GM12878 (cell line): ENCODE data around the gene GALNT16. TPM values are rescaled to one million over a fixed set of nuclear protein-coding genes. Genes with fewer than 3 reads are reported as not detected.

Source experiments
- ATAC-seq: fragments of 200-7000 bp; cut with Tn5 transposase; 3 replicates; pipeline ENCODE4 v1.9.1; 2020; ENCODE audit warnings: mild to moderate bottlenecking, moderate library complexity
- BruUV-seq: library from RNA; stranded (reverse); fragments of 400-500 nt; replicated peaks from 2 replicates; lab custom pipeline; 2021; lab: Mats Ljungman, UMichigan
- CTCF ChIA-PET: fragments of 300-600 bp; sonication (Branson Sonifier 250); formaldehyde crosslinking; extraction: SDS; loops from one replicate; lab custom pipeline; 2021; ENCODE audit warnings: inconsistent platforms; lab: Yijun Ruan, JAX
- POLR2A ChIA-PET: fragments of 350-600 bp; formaldehyde crosslinking; extraction: SDS; loops from one replicate; lab custom pipeline; 2021; ENCODE audit warnings: inconsistent platforms; lab: Charles Lee
- RAD21 ChIA-PET: fragments of 300-600 bp; sonication (Branson Sonifier 250); formaldehyde crosslinking; loops from one replicate; lab custom pipeline; 2023; ENCODE audit warnings: antibody characterized with exemption; ENCODE audit not compliant: unreplicated experiment; lab: Charles Lee
- SMC1A ChIA-PET: fragments of 300-600 bp; sonication (Branson Sonifier 250); formaldehyde crosslinking; loops from one replicate; lab custom pipeline; 2023; ENCODE audit not compliant: unreplicated experiment, uncharacterized antibody; lab: Charles Lee
- DNase-seq: peaks from one replicate; pipeline ENCODE4 v3.0.0-alpha.2; 2011; ENCODE audit warnings: low read depth, low spot score
- FAIRE-seq: peaks from 3 replicates; lab custom pipeline; 2011; peaks lifted over from hg19 to GRCh38; lab: Jason Lieb, UNC
- H2AFZ ChIP-seq: 2 replicates; pipeline ENCODE4 v1.6.0; 2011; ENCODE audit warnings: low read depth, low read length, control low read depth; ENCODE audit not compliant: control insufficient read depth
- H3K27ac ChIP-seq: 2 replicates; pipeline ENCODE4 v1.5.1; 2011; ENCODE audit warnings: control low read depth; ENCODE audit not compliant: control insufficient read depth, insufficient read depth
- H3K27me3 ChIP-seq, 2 experiments: replicated peaks in 1 of 2; 2 replicates each; pipeline versions ENCODE4 v1.6.0 to v1.6.1; 2011; ENCODE audit warnings: low read length in 1 of 2; ENCODE audit not compliant: control insufficient read depth in 2 of 2, insufficient read depth in 2 of 2
- H3K36me3 ChIP-seq, 2 experiments: 2 replicates each; pipeline ENCODE4 v1.5.1; 2011; ENCODE audit warnings: low read length in 1 of 2; ENCODE audit not compliant: control insufficient read depth in 2 of 2, insufficient read depth in 2 of 2
- H3K4me1 ChIP-seq: 2 replicates; pipeline ENCODE4 v1.6.1; 2011; ENCODE audit warnings: mild to moderate bottlenecking, low read length, moderate library complexity, mixed read lengths; ENCODE audit not compliant: control insufficient read depth, insufficient read depth
- H3K4me2 ChIP-seq: 2 replicates; pipeline ENCODE4 v1.6.0; 2011; ENCODE audit warnings: control low read depth; ENCODE audit not compliant: control insufficient read depth, insufficient read depth
- H3K4me3 ChIP-seq: fragments of 200-600 bp; sonication (generic); 2 replicates; pipeline ENCODE4 v1.5.1; 2016
- H3K79me2 ChIP-seq: 2 replicates; pipeline ENCODE4 v1.6.0; 2011; ENCODE audit warnings: low read length; ENCODE audit not compliant: control insufficient read depth, insufficient read depth
- H3K9ac ChIP-seq: 2 replicates; pipeline ENCODE4 v1.8.0; 2011; ENCODE audit warnings: low read length, control low read depth, mixed read lengths; ENCODE audit not compliant: control insufficient read depth, insufficient read depth
- H3K9me3 ChIP-seq: replicated peaks from 3 replicates; pipeline ENCODE4 v1.5.1; 2011; ENCODE audit warnings: mild to moderate bottlenecking, low read length; ENCODE audit not compliant: control insufficient read depth, insufficient read depth
- H4K20me1 ChIP-seq: 2 replicates; pipeline ENCODE4 v1.6.0; 2011; ENCODE audit not compliant: control insufficient read depth, insufficient read depth
- EP300 ChIP-seq, 2 experiments: fragments of 150-350 bp in 1 of 2; IDR thresholded peaks; 2 replicates each; pipeline ENCODE4 v1.6.1; 2011 to 2012; ENCODE audit warnings: low read depth in 2 of 2, low read length in 2 of 2, borderline replicate concordance in 1 of 2, improper control_type of control experiment in 1 of 2, inconsistent platforms in 1 of 2; ENCODE audit not compliant: control insufficient read depth in 1 of 2
- GATAD2B ChIP-seq: fragments of 450-650 bp; conservative IDR thresholded peaks from 2 replicates; pipeline ENCODE4 v1.6.1; 2017; ENCODE audit warnings: low read depth, mild to moderate bottlenecking, moderate library complexity
- LARP7 ChIP-seq: fragments of 450-650 bp; IDR thresholded peaks from 2 replicates; pipeline ENCODE4 v1.6.1; 2017; ENCODE audit warnings: mild to moderate bottlenecking
- MTA2 ChIP-seq: fragments of 450-650 bp; IDR thresholded peaks from 2 replicates; pipeline ENCODE4 v1.6.1; 2016; ENCODE audit warnings: low read depth, mild to moderate bottlenecking, moderate library complexity
- MXI1 ChIP-seq: fragments of 150-350 bp; IDR thresholded peaks from 2 replicates; pipeline ENCODE4 v1.6.1; 2011; ENCODE audit warnings: low read depth, mild to moderate bottlenecking, inconsistent platforms, low read length, improper control_type of control experiment
- POLR2AphosphoS2 ChIP-seq: IDR thresholded peaks from 2 replicates; pipeline ENCODE4 v1.6.1; 2011; ENCODE audit warnings: low read depth, mild to moderate bottlenecking, low read length, improper control_type of control experiment, moderate library complexity
- TBL1XR1 ChIP-seq: IDR thresholded peaks from 2 replicates; pipeline ENCODE4 v1.6.1; 2012; ENCODE audit warnings: low read depth, low read length, improper control_type of control experiment
- WGBS: methylation state at CpG from one replicate; pipeline ENCODE4 v1.1.6; 2016; ENCODE audit warnings: low lambda C conversion rate; ENCODE audit not compliant: insufficient replicate concordance, insufficient coverage; ENCODE audit errors: missing lambda C conversion rate; 5-methylcytosine and 5-hydroxymethylcytosine counted together
- in situ Hi-C: fragments of 300-500 bp; cut with MboI; formaldehyde crosslinking; loops from 9 replicates; pipeline ENCODE4 v1.14.3; 2018; ENCODE audit warnings: mixed read lengths
- intact Hi-C: fragments of 100-400 bp; cut with micrococcal nuclease; formaldehyde crosslinking; loops from one replicate; pipeline ENCODE4 v1.14.2; 2022; ENCODE audit not compliant: unreplicated experiment
- polyA plus RNA-seq, 11 experiments: library from polyadenylated mRNA; depleted of rRNA in 4 of 11; unstranded in 6 of 11; stranded (reverse) in 5 of 11; fragments of >200 nt; fragmentation: Nextera tagmentation in 4 of 11; fragmentation: Illumina TruSeq in 1 of 11; extraction: Ambion mirVana in 4 of 11; extraction: Trizol in 1 of 11; gene quantifications; 1 replicate in 1 of 11; 2 replicates in 10 of 11; pipeline versions ENCODE4 v1.2.1 to v1.2.3, GENCODE V29; 2011 to 2016; ENCODE audit warnings: inconsistent platforms in 2 of 11, missing spikeins in 2 of 11, low read depth in 1 of 11
- total RNA-seq, 4 experiments: library from RNA; depleted of rRNA in 3 of 4; stranded (reverse); fragments of >200 nt in 3 of 4; fragmentation: Illumina TruSeq in 1 of 4; extraction: Trizol in 1 of 4; gene quantifications; 2 replicates each; pipeline versions ENCODE4 v1.2.1 to v1.2.3, GENCODE V29; 2013 to 2021
- TF ChIP-seq, protein P1 (sequence below): fragments of 450-650 bp; conservative IDR thresholded peaks from 2 replicates; pipeline ENCODE4 v1.6.1; 2017; ENCODE audit warnings: mild to moderate bottlenecking, moderate library complexity

The GALNT16 gene
- total and polyA plus RNA-seq, 10 of the 15 experiments (the other 5 are each of a cell fraction or from before 2014, with no cell fraction given): under 0.01 to 0.08 (median 0.03) TPM; not detected in 3

DNA sequence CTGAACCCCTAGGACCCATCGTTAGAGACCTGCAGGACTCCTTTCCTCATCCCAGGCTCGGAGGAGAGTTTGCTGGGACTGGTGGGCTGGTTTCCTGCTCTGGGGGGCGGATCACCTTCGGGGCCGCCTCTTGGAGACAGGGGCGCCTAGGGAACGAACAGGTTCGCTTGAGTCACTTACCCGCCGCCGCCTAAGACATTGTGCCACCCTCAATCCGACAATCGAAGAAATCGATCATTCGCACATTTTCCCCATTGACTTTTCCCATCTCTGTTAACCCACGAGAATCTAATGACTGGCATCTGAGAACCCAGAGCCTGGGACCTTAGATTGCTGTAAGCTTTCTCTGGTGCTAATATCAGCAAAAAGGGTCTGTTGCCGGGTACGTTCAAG is 138.9 kb downstream of the GALNT16 start:
- Histone ChIP-seq H3K4me1 (peaks cover 11% of the 10 kb centered on the region), H3K4me3 (peak overlapping the region; percentile 98), H3K4me2 (peak overlapping the region; percentile 96), H3K9ac (peak overlapping the region; percentile 98), H3K36me3 (peaks cover 0 to 16% of the 10 kb centered on the region in 2 experiments; a peak in 1 of 4 replicates), H3K79me2 (peaks cover 91% of the 10 kb centered on the region), H4K20me1 (no peaks in the 10 kb centered on the region), H3K27ac (peak overlapping the region; percentile 90), H2AFZ (peak overlapping the region; percentile 98), H3K9me3 (no peaks in the 10 kb centered on the region; the same call in 1 of the 3 replicates), H3K27me3 (no peaks in the 10 kb centered on the region)
- no peak for DNase-seq
- no peak for FAIRE-seq
- POLR2A ChIA-PET: interaction anchor here (1.6 to 7.1 kb wide), 5 partner anchors 15 to 61 kb away, joined by 4 to 100 read pairs (median 16); no protein-coding TSS in a partner anchor
- TSS peak; percentile 74 for BruUV-seq
- intact Hi-C loops: loop anchor here (1.0 to 10.0 kb wide), 2 partner anchors 61 to 216 kb away; partner anchors contain the start of gene SUSD6
- TF ChIP-seq LARP7 (peak; percentile 47; the same call in 1 of the 2 replicates), POLR2AphosphoS2 (peak; percentile 3; the same call in 1 of the 2 replicates), EP300 (IDR thresholded peaks at IDR 0.05; ENCODE audit: borderline replicate concordance in 1 of 2, control insufficient read depth in 1 of 2, low read depth in 2 of 2, low read length in 2 of 2) (no peak), MTA2 (no peak), TBL1XR1 (peak; percentile 9; the same call in 1 of the 2 replicates), MXI1 (peak; percentile 65), GATAD2B (peak; percentile 35; the same call in 1 of the 2 replicates)
- TF ChIP-seq, protein P1, sequence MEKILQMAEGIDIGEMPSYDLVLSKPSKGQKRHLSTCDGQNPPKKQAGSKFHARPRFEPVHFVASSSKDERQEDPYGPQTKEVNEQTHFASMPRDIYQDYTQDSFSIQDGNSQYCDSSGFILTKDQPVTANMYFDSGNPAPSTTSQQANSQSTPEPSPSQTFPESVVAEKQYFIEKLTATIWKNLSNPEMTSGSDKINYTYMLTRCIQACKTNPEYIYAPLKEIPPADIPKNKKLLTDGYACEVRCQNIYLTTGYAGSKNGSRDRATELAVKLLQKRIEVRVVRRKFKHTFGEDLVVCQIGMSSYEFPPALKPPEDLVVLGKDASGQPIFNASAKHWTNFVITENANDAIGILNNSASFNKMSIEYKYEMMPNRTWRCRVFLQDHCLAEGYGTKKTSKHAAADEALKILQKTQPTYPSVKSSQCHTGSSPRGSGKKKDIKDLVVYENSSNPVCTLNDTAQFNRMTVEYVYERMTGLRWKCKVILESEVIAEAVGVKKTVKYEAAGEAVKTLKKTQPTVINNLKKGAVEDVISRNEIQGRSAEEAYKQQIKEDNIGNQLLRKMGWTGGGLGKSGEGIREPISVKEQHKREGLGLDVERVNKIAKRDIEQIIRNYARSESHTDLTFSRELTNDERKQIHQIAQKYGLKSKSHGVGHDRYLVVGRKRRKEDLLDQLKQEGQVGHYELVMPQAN: peak; percentile 66
- in situ Hi-C loops: no loop called here
- ATAC-seq: peak; percentile 32
- 3% methylated on average over 18 of the region's 18 CpGs for WGBS
- SMC1A ChIA-PET: interaction anchor here (0.7 to 4.4 kb wide), 10 partner anchors 12 to 368 kb away, joined by 3 to 24 read pairs (median 12); partner anchors contain the start of gene SRSF5
- RAD21 ChIA-PET: interaction anchor here (0.8 to 11.7 kb wide), 9 partner anchors 11 to 83 kb away, joined by 3 to 143 read pairs (median 7); no protein-coding TSS in a partner anchor
- CTCF ChIA-PET: interaction anchor here (1.1 to 2.9 kb wide), 5 partner anchors 11 to 156 kb away, joined by 4 to 11 read pairs (median 4); no protein-coding TSS in a partner anchor
